A673 (cell line): Measurements from ENCODE around the gene NBPF1.
"Not testable (repeated sequence)": the region's sequence is repeated elsewhere in the genome, so short reads cannot be mapped to it uniquely, and the experiment has no call there.

Experiments used
- CTCF ChIP-seq: fragments of 300-800, 200-600 bp; sonication (generic); conservative IDR thresholded peaks from 2 replicates; pipeline ENCODE4 v1.5.1; 2017; ENCODE audit warnings: low read depth, mild to moderate bottlenecking, antibody characterized with exemption, low read length, moderate library complexity, mixed read lengths
- EZH2 ChIP-seq: fragments of 200-600 bp; sonication (generic); IDR thresholded peaks from 2 replicates; pipeline ENCODE4 v1.6.1; 2017; ENCODE audit warnings: borderline replicate concordance, low read depth, mild to moderate bottlenecking, mixed read lengths, antibody characterized with exemption, low read length; ENCODE audit not compliant: poor library complexity, severe bottlenecking

GRCh38 chr1:16626409-16626983, 13.1 kb upstream of the NBPF1 start:
- not testable (repeated sequence) for TF ChIP-seq CTCF, EZH2
